GM19193 (cell line): Measurements from ENCODE around the gene ZC2HC1C.

ENCODE experiments used
- POLR2A ChIP-seq: IDR thresholded peaks from 4 replicates; pipeline ENCODE4 v1.6.1; 2011; ENCODE audit not compliant: insufficient read depth, insufficient read length; ENCODE audit errors: extremely low read depth

Gene ZC2HC1C, protein sequence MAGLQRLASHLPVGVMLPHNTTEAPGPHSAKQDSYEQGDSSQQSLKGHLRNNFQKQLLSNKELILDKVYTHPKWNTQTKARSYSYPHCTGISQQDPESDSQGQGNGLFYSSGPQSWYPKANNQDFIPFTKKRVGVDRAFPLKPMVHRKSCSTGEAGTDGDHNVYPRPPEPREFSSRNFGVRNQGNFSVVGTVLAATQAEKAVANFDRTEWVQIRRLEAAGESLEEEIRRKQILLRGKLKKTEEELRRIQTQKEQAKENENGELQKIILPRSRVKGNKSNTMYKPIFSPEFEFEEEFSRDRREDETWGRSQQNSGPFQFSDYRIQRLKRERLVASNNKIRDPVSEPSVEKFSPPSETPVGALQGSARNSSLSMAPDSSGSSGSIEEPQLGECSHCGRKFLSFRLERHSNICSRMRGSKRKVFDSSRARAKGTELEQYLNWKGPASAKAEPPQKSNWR

DNA sequence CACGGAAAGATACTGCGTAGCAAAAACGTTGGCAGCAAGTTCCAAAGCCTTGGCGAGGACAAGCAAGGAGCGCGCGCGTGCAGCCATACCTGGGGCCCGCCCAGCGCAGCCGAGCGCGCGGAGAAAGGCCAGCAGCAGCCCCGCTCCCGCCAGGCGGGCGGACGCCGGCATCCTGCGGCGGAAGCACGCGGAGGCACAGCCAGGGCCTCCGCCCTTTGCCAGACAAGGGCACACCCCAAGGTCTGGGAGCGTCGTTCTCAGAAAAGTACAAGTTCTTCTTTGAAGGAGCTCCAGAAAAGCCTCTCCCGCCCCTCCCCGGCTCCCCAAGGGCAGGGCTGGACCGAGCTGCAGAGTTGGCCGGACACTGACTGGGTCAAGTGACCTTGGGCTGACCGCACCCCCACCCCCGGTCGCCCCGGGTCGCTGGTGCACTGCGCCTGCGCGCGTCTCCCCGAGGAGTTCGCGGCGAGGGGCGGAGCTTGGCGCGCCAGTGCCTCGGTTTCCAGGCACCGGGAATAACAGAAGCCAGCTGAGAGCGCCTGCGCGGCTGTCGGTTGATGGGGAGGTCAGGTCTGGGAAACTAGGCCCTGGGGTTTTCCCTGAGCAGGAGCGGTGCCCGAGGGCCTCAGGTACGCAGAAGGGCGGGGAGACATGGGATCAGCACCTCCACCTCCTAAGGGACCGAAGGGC is at the start of gene ZC2HC1C:
TSS of gene ZC2HC1C (plus strand) at position 521 of the 690 bp plus-strand sequence. CDS start 933 bp downstream, outside the sequence.
- TF ChIP-seq POLR2A = peak; percentile 77

DNA sequence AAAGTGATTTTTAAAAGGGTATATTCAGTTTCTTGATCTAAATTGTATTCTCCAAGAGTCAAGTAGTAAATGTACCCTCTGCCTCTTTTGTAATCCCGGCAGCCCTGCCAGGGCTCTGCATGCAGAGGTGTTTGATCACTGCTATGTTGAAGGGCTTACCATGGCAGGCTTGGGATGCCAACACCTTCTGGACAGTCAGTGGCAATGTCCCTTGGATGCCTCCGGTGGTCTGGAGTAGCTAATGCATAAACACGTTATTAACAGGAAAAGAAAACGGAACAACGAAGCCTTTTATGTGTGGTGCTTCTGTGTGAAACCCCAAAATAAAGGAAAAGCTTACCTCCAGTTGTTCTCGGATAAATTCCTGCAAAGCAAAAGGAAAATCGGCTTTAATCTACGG is 46.8 kb upstream of the ZC2HC1C start:
- TF ChIP-seq POLR2A = no peak

DNA sequence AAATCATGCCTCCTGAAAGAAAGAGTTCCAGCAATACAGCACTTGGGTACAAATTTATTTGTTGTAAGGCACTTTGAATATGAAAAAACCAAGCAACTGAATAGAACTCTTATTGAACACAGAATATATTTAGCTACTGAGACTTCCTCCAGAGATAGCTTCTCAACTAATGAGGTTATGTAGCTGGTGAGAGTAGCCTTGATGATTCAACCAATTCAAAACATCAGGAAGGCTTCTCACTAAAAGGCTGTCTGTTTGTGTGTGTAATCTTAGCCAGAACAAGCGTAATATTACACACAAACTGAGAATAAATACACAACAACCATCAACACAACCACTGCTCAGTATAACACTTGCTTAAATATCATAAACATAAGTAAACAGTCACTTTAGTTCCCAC is 46.3 kb upstream of the ZC2HC1C start:
- no peak for TF ChIP-seq POLR2A

DNA sequence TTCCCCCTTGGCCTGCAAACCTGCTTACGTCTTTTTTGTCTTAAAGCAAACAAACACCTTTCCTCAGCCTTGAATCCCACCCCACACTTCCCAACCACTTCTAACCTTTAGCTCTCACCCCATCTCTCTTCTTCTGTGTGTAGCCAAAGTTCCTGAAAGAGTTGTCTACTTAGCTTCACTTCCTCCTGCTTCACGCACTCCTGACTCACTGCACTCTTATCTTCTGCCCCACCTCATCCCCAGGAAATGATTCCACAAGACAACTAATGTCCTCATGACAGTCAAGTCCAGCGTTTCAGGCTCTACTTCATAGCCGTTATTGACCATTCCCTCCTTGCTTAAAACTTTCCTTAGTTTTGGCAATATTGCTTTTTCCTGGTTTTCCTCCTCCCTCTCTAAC is 44.4 kb upstream of the ZC2HC1C start:
- TF ChIP-seq POLR2A = no peak

DNA sequence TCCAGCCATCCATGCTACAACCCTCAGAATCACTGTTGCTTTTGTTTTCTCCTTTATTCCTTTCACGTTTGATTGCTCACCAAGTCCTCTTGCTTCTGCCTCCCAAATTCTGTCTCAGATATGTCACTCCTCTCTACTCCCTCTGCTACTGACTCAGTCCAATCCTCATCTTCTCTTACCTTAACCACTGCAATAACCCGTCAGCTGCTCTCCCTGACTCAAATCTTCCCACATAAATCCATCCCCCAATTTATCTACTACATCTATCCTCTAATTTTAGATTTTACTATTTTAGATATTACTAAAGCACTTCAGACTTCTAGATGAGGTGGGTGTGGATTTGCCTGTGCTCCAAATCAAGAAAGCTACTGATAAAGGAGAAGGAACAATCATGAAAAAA is 43.6 kb upstream of the ZC2HC1C start:
- TF ChIP-seq POLR2A = no peak

DNA sequence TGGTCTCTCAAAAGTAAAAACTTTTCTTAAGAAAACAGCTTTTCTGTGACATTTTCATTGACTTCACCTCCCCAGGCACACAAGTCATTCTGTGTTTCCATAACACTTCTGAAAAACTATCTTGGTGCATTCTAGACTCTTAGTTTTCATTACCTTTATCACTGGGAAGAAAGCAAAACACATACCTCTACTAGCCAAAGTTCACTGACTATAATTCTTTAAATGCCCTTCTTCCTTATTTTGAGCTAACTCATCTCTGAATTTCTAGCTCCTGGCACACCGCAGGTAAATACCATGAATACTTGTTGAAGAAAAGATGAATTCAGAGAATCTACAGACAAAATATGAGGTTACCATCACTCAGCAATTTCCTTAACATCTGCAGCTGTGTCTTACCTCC is 39.3 kb upstream of the ZC2HC1C start:
- TF ChIP-seq POLR2A = no peak

DNA sequence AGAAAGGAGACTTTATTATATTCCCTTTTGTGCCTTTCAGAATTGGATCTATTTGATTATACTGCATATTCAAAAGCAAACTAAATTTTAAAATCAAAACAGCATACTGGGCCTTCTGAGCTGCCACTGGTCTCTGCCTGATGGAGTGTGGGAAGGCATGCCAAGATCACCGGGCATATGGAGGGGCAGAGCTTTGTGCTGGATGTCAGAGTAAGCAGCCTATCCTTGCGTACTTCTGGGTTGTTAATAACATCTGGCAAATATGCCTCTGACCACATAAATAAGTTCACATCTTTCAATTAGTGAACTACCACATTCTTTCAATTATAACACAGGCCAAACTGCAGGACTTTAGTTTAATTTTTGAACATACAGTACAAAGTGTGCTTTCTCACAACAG is 36.5 kb upstream of the ZC2HC1C start:
- no peak for TF ChIP-seq POLR2A

DNA sequence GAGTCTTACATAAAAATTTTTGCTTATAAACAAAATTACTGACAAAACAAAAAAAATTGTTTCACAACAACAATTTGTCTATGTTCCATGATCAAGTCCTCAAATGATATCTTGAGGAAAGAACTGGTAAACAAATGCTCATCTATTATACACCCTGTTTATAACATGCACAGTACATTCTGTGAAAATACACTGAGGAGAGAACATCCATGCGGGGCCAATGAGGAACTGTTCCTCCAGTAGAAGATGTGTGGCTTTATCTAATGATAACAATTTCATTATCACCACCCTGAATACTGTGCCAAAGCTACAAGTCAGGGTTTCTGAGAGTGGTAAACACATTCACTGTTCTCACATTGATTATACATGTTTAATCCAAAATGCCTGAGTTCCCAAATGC is 28.9 kb upstream of the ZC2HC1C start:
- no peak for TF ChIP-seq POLR2A

DNA sequence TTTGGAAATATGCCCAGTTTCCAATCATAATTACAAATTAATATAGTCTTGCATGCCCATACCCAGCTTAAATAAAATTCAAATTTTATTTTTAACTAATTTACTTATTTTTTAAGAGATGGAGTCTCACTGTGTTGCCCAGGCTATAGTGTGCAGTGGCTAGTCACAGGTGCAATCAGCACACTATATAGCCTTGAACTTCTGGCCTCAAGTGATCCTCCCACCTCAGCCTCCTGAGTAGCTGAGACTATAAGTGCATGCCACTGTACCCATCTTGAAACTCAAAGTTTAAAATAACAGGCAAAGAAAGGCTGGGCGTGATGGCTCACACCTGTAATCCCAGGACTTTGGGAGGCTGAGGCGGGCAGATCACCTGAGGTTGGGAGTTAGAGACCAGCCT is 28.5 kb upstream of the ZC2HC1C start:
- no peak for TF ChIP-seq POLR2A

DNA sequence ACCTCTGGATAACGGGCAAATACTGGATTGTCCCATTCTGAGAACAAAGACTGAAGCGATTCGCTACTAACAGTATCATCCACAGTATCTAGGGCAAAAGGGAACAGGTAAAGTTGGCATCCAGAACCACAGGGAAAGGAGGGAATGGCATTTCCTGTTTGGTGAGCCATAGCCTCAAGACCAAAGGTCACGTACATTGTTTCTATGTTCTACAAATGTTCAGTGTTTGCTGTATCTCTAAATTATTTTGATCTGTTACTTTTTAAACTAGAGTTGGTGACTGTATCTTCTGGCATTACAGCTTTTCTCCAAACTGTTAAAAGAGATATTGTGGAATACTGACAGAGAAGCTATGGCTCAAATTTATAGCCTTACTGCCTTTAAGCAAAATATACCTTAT is 27.8 kb upstream of the ZC2HC1C start:
- no peak for TF ChIP-seq POLR2A

DNA sequence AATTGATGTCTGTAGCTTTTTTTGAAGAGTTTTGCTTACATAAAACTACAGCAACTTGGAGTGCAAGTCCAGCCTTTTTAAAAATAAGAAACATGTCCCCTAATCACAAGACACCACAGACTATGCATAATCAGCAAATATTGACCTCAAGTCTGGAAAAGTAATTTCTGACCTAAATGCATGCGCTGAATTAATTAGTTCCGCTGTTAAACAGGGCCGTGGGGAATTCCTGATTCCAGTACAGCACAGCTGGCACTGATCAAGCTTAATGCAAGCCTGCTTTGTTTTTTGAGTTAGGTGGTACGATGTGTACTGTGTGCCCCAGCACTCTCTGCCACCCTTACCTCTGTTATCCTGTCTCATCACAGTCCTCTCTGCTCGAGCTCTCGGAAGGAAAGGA is 27.4 kb upstream of the ZC2HC1C start:
- TF ChIP-seq POLR2A = no peak

DNA sequence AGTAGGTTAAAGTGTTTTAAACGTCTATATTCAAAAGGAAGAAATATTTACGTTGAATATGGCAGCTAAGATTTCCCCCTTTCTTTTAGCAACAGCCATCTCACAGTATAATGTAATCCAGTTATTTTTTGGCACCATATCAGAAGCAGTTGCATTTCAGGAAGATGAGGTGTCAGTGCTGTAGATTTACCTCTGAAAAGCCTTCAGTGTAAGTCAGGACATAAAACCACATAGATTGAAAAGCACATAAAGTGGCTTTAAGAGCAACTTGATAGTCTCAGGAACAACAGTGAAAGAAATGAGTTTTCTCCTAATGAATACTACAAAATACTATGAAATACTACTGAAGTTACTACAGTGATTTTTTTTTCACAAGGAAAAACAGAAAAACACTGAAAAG is 25.1 kb upstream of the ZC2HC1C start:
- no peak for TF ChIP-seq POLR2A

DNA sequence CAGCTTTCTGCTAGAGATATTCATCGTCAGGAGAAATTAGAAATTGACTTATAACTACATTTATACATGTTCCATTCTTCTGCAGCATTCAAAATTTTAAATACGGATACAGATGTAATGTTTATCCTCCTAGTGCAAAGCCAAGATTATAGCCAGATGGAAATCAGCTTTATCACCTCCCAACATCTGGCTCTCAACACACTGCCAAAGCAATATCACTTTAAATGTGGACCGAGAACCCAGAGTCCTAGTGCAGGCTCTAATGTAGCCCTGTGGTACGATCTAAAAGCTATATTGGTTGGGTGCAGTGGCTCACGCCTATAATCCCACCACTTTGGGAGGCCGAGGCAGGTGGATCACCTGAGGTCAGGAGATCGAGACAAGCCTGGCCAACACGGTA is 24.7 kb upstream of the ZC2HC1C start:
- TF ChIP-seq POLR2A = no peak

DNA sequence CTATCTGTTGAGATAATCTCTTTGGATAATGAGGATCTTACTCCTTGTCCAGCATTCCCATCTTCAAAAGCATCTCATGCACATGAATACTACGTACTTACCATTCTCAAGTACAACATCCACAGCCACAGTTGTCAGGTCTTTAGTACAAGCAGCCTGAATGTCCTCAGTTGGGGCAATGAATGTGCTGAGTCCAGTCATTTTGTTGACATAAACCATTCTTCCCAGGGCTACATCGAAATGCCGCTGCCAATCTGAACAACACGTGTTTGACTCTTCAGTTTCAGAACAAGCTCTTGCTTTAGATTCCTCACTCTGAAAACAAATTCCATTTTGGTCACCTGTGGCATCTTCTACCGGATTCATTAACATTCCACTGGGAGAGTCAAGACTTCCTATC is 23.2 kb upstream of the ZC2HC1C start:
- no peak for TF ChIP-seq POLR2A

DNA sequence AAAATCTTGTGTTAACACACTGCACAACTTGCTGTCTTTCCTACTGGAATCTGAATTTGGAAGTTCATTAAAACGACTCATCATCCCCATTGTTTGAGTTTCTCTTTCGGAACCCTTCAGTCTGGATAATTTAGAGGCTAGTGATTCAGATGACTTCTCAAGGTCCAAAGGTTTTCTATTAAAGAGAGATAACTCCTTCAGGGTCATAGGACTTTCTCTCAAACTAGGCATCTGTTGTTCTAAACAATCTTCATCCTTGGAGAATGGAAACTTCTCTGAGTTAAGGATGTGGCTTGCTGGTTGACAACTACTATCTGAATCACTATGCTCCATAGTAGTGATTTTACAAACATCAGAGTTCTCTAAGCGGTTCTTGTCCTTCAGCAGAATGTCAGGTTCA is 22.5 kb upstream of the ZC2HC1C start:
- TF ChIP-seq POLR2A = no peak

DNA sequence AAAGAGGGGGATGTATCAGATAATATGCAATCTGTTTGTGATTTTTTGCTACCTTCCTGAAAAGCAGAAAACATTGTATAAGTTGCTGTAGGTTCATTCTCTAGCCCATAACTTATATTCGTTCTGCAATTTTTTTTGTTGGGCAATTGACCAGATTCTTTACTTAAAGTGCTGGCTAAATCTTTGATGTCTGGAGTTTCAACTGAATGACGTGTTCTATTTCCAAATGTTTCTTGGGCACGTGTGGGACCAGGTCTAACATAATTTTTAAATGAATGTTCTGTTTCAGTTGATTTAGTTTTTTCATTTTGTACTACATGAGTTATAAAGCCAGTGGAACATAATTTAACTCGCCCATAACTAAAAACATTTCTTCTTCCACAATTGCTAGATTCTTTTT is 21.9 kb upstream of the ZC2HC1C start:
- no peak for TF ChIP-seq POLR2A
